ENCODE measurements around the gene TP63.

TP63 gene

DNA sequence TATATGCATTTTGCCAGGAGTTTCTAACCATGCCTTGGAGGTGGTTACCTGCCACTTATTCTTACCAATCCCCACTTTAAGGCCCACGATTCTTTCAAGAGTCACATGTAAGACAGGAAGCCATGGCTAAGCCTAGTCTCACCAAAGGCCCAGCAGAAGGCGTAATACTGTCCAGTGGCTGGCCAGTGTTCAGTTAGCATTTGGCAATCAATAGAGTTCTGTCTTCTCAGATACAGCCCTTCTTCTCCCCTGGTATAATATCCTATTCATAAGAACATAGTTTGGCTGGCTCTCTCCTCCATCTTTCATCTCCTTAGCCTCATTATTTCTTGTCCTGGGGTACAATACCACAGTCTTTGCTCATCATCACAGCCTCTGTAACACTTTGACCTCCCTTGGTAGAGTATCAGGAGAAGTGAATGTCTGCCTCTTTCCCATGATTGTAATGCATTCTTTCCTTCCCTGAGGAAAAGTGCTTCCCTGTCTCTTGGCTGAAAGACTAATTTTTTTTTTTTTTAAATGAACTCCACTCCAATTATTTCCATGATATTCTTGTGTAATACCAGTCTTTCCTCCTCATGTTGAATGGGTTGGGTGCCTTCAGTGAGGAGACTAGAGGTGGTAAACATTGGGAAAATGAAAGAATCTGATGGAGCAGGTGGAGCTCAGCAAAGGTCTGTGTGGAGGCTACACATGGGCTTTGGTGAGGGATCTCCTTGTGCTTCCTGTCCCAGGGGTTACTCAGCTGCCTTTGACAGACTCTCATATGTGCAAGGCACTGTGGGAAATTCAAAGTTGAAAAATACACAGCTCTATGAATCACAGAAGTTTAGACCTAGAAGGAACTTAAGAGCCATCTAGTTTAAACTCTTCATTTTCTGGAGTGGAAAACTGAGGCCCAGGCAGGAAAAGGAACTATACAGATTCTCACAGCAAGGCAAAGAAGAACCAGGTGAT is 271.3 kb downstream of the TP63 start:
- no peak for DNase-seq (ENCODE audit: low read depth)
- no peak overlapping the region for H3K4me3 ChIP-seq (ENCODE audit: low read length)
- TF ChIP-seq, protein P1, sequence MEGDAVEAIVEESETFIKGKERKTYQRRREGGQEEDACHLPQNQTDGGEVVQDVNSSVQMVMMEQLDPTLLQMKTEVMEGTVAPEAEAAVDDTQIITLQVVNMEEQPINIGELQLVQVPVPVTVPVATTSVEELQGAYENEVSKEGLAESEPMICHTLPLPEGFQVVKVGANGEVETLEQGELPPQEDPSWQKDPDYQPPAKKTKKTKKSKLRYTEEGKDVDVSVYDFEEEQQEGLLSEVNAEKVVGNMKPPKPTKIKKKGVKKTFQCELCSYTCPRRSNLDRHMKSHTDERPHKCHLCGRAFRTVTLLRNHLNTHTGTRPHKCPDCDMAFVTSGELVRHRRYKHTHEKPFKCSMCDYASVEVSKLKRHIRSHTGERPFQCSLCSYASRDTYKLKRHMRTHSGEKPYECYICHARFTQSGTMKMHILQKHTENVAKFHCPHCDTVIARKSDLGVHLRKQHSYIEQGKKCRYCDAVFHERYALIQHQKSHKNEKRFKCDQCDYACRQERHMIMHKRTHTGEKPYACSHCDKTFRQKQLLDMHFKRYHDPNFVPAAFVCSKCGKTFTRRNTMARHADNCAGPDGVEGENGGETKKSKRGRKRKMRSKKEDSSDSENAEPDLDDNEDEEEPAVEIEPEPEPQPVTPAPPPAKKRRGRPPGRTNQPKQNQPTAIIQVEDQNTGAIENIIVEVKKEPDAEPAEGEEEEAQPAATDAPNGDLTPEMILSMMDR (conservative IDR thresholded peaks at IDR 0.05; ENCODE audit: low read depth, low read length) = no peak

DNA sequence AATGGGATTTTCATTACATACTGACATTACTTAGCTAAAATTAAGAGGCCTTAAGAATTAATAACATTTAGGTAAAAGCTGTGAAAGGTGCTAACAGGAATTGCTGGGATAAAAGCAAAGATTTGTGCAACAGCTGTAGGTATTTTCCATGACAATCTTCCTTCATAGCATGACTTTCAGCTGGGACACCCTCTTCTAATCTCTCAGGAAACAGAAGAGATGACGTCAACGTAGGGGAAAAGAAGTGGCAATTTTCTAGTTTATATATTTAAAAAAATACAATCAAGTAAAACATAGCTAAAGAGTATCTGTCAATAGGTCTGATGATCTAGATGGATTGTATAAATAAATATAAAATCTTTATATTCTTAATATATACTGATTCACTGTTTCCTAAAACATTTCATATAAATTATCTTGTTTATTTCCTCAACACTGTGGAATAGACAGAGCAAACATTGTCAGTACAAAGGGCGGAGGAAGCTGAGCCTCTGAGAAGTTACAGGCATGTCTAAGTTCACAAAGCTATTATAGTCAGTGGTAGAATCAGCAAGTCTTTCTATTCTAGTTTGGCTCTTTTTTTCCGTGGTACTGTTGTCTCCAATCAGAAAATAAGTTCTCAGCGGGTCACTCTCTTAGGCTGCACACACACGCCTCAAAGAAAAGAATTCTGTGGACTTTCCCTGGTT is 272.5 kb downstream of the TP63 start:
- no peak for DNase-seq (ENCODE audit: low read depth)
- no peak overlapping the region for H3K4me3 ChIP-seq (ENCODE audit: low read length)
- TF ChIP-seq, protein P1 (conservative IDR thresholded peaks at IDR 0.05; ENCODE audit: low read depth, low read length) = no peak

- TF ChIP-seq, protein P1 (conservative IDR thresholded peaks at IDR 0.05; ENCODE audit: low read depth, low read length) = no peak
- no peak for DNase-seq (ENCODE audit: low read depth)
- H3K4me3 ChIP-seq (ENCODE audit: low read length) = no peak overlapping the region
Observed at GRCh38 chr3:189907803-189908202, 276.6 kb downstream of the TP63 start.

DNA sequence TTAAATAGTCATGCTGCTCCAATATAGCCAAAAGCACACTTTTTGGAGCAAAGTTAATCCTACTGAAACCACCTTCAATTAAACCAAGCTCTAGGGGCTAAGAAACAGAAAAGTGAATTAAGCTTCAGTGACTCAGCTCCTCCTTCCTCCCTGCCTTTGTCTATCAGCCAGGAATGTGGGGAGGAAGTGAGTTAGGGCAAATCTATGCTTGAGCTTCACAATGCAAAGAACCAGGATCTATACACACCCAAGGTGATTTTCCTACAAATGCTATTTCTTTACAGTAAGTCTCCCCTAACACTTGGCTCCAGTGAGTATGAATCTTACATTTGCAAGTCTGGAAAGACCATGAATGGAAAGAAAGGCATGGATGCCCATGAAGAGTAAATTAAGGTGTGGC is 277.5 kb downstream of the TP63 start:
- TF ChIP-seq, protein P1 (conservative IDR thresholded peaks at IDR 0.05; ENCODE audit: low read depth, low read length) = no peak
- H3K4me3 ChIP-seq (ENCODE audit: low read length) = no peak overlapping the region
- peak; percentile 27 for DNase-seq (ENCODE audit: low read depth)

DNA sequence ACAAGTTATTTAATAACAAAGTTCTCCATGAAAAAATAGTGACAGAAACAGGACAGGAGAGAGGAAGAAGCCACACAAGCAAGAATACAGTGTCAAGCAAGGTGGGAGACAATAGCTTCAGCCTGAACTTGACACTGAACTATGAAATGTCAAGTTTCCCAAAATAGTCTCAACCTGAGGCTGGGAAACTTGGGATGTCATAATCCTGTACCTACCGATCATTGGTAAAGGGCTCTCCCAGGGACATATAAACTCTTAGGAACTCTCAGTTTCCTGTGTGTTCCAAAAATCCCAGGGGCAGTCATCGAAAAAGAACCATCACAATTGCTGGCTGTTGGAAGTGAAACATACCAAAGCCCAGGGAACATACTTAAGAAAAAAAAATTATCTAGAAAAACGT is 277.9 kb downstream of the TP63 start:
- TF ChIP-seq, protein P1 (conservative IDR thresholded peaks at IDR 0.05; ENCODE audit: low read depth, low read length) = no peak
- DNase-seq (ENCODE audit: low read depth) = no peak
- no peak overlapping the region for H3K4me3 ChIP-seq (ENCODE audit: low read length)

- TF ChIP-seq, protein P1 (conservative IDR thresholded peaks at IDR 0.05; ENCODE audit: low read depth, low read length) = no peak
- no peak for DNase-seq (ENCODE audit: low read depth)
- no peak overlapping the region for H3K4me3 ChIP-seq (ENCODE audit: low read length)
Observed at GRCh38 chr3:189909573-189909972, 278.4 kb downstream of the TP63 start.

Measured in retinal pigment epithelial cell (primary cell).